GM23338 (cell line): ENCODE results near the gene SBK3. TPM values are rescaled to one million over a fixed set of nuclear protein-coding genes. Genes with fewer than 3 reads are reported as not detected.

Experiments
- ATAC-seq: fragments of 200-7000 bp; cut with Tn5 transposase; 3 replicates; pipeline ENCODE4 v1.9.1; 2020
- DNase-seq: peaks from one replicate; pipeline ENCODE4 v3.0.0-alpha.2; 2015; ENCODE audit warnings: low spot score
- H2AFZ ChIP-seq: fragments of 200-600 bp; sonication (generic); 2 replicates; pipeline ENCODE4 v1.8.0; 2016; ENCODE audit warnings: antibody characterized with exemption, mild to moderate bottlenecking, moderate library complexity
- H3F3A ChIP-seq: fragments of 200-600 bp; sonication (generic); replicated peaks from 2 replicates; pipeline ENCODE4 v1.8.0; 2017; ENCODE audit warnings: antibody characterized with exemption, mixed run types, low read depth
- H3K27ac ChIP-seq: fragments of 200-600 bp; sonication (generic); 2 replicates; pipeline ENCODE4 v1.6.1; 2016; ENCODE audit warnings: low read depth
- H3K27me3 ChIP-seq: fragments of 200-600 bp; sonication (generic); 2 replicates; pipeline ENCODE4 v1.8.0; 2016; ENCODE audit warnings: mild to moderate bottlenecking, mixed run types, moderate library complexity; ENCODE audit not compliant: insufficient read depth
- H3K36me3 ChIP-seq: fragments of 200-600 bp; sonication (generic); 2 replicates; pipeline ENCODE4 v1.8.0; 2016; ENCODE audit warnings: mild to moderate bottlenecking; ENCODE audit not compliant: insufficient read depth
- H3K4me1 ChIP-seq: fragments of 200-600 bp; sonication (generic); 2 replicates; pipeline ENCODE4 v1.8.0; 2016; ENCODE audit warnings: mild to moderate bottlenecking, moderate library complexity; ENCODE audit not compliant: insufficient read depth
- H3K4me2 ChIP-seq: fragments of 200-600 bp; sonication (generic); 2 replicates; pipeline ENCODE4 v1.7.1; 2017; ENCODE audit warnings: mixed run types
- H3K4me3 ChIP-seq: fragments of 200-600 bp; sonication (generic); 2 replicates; pipeline ENCODE4 v1.6.1; 2016; ENCODE audit warnings: mixed run types
- H3K79me2 ChIP-seq: fragments of 200-600 bp; sonication (generic); replicated peaks from 2 replicates; pipeline ENCODE4 v1.8.0; 2017; ENCODE audit warnings: mild to moderate bottlenecking; ENCODE audit not compliant: insufficient read depth
- H3K9me2 ChIP-seq: fragments of 200-600 bp; sonication (generic); 2 replicates; pipeline ENCODE4 v1.8.0; 2017; ENCODE audit not compliant: insufficient read depth
- H4K20me1 ChIP-seq: fragments of 200-600 bp; sonication (generic); replicated peaks from 2 replicates; pipeline ENCODE4 v1.8.0; 2017; ENCODE audit warnings: mild to moderate bottlenecking; ENCODE audit not compliant: insufficient read depth
- H3K27ac Mint-ChIP-seq: 2 replicates; pipeline ENCODE4 v1.8.0; 2020; ENCODE audit warnings: inconsistent platforms, mild to moderate bottlenecking, moderate library complexity, mixed read lengths
- H3K27me3 Mint-ChIP-seq: 3 replicates; pipeline ENCODE4 v1.8.0; 2022; ENCODE audit warnings: low read depth, mild to moderate bottlenecking, moderate library complexity, mixed read lengths, inconsistent platforms; ENCODE audit not compliant: insufficient read depth, poor library complexity
- H3K36me3 Mint-ChIP-seq: 3 replicates; pipeline ENCODE4 v1.8.0; 2021; ENCODE audit warnings: low read depth, mild to moderate bottlenecking, inconsistent platforms, moderate library complexity, mixed read lengths
- H3K4me1 Mint-ChIP-seq: 3 replicates; pipeline ENCODE4 v1.8.0; 2020; ENCODE audit warnings: mild to moderate bottlenecking, inconsistent platforms, mixed read lengths
- H3K4me3 Mint-ChIP-seq: 3 replicates; pipeline ENCODE4 v1.8.0; 2021; ENCODE audit warnings: moderate library complexity, mild to moderate bottlenecking, inconsistent platforms, mixed read lengths
- H3K9me3 Mint-ChIP-seq: 3 replicates; pipeline ENCODE4 v1.8.0; 2020; ENCODE audit warnings: moderate library complexity, mild to moderate bottlenecking, inconsistent platforms, mixed read lengths
- CREB1 ChIP-seq: fragments of 250-450 bp; sonication (Bioruptor Pico); IDR thresholded peaks from 2 replicates; pipeline ENCODE4 v1.5.0; 2020; ENCODE audit warnings: low read depth, mild to moderate bottlenecking, moderate library complexity
- CTCF ChIP-seq, 2 experiments: fragments of 200-600 bp in 1 of 2; sonication (generic) in 1 of 2; conservative IDR thresholded peaks; 2 replicates each; pipeline versions ENCODE4 v1.5.1 to v1.6.1; 2016 to 2017; ENCODE audit warnings: antibody characterized with exemption in 2 of 2, low read depth in 2 of 2, mild to moderate bottlenecking in 2 of 2, moderate library complexity in 1 of 2
- NANOG ChIP-seq: IDR thresholded peaks from 2 replicates; pipeline ENCODE4 v1.6.1; 2016; ENCODE audit warnings: antibody characterized with exemption, borderline replicate concordance
- STAT1 ChIP-seq: IDR thresholded peaks from one replicate; pipeline ENCODE4 v1.6.1; 2016; ENCODE audit warnings: antibody characterized with exemption; ENCODE audit not compliant: unreplicated experiment
- ZNF114 ChIP-seq: fragments of 250-450 bp; sonication (Bioruptor Pico); IDR thresholded peaks from 2 replicates; pipeline ENCODE4 v1.5.0; 2020; ENCODE audit warnings: mild to moderate bottlenecking, moderate library complexity
- ZNF331 ChIP-seq: fragments of 250-450 bp; sonication (Bioruptor Pico); IDR thresholded peaks from 2 replicates; pipeline ENCODE4 v1.5.0; 2020; ENCODE audit warnings: low read depth, mild to moderate bottlenecking, moderate library complexity
- ZNF462 ChIP-seq: fragments of 250-450 bp; sonication (Bioruptor Pico); IDR thresholded peaks from 2 replicates; pipeline ENCODE4 v1.5.0; 2020; ENCODE audit warnings: mild to moderate bottlenecking, moderate library complexity
- polyA plus RNA-seq: library from polyadenylated mRNA; unstranded; fragments of >200 nt; fragmentation: Nextera tagmentation; extraction: Ambion mirVana; gene quantifications from 2 replicates; pipeline ENCODE4 v1.2.1, GENCODE V29; 2016
- total RNA-seq: library from RNA; depleted of rRNA; stranded (reverse); fragments of >200 nt; shearing (Covaris generic); gene quantifications from 2 replicates; pipeline ENCODE4 v1.2.3, GENCODE V29; 2014
- TF ChIP-seq, protein P1 (sequence below): IDR thresholded peaks from one replicate; pipeline ENCODE4 v1.6.1; 2018; ENCODE audit warnings: antibody characterized with exemption; ENCODE audit not compliant: unreplicated experiment

Gene SBK3
- total and polyA plus RNA-seq, 2 experiments from 2014 or later = 0.27 to 0.94 TPM

DNA sequence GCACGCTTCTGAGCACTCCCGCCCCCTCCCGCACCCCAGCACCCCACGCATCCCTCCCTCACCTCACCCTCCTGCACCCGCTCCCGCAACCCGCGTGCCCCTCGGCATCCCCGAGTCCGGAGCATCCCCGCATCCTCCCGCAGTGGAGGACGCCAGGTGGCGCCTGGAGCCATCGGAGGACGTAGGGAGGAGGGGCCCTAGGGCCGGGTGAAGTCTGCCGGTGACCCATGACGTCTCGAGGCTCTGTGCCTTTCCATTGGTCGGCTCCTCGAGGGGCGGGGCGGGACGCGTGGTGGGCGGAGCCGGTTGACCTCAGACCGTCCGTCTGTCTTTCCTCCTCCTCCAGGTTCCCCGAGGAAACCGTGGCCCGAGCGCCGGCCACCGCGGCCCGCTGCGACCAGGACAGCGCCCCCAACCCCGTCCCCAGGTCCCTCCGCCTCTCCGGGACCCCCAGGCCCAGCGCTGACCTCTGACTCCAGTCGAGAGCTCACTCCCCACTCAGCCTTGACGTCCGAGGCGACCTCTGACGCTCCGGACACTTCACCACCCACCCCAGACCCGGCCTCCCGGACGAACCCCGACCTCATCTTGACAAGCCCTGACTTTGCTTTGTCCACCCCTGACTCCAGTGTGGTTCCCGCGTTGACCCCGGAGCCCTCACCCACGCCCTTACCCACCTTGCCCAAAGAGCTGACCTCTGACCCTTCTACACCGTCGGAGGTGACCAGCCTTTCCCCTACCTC, 28.3 kb downstream of the SBK3 start (continued):
- TF ChIP-seq, protein P1, sequence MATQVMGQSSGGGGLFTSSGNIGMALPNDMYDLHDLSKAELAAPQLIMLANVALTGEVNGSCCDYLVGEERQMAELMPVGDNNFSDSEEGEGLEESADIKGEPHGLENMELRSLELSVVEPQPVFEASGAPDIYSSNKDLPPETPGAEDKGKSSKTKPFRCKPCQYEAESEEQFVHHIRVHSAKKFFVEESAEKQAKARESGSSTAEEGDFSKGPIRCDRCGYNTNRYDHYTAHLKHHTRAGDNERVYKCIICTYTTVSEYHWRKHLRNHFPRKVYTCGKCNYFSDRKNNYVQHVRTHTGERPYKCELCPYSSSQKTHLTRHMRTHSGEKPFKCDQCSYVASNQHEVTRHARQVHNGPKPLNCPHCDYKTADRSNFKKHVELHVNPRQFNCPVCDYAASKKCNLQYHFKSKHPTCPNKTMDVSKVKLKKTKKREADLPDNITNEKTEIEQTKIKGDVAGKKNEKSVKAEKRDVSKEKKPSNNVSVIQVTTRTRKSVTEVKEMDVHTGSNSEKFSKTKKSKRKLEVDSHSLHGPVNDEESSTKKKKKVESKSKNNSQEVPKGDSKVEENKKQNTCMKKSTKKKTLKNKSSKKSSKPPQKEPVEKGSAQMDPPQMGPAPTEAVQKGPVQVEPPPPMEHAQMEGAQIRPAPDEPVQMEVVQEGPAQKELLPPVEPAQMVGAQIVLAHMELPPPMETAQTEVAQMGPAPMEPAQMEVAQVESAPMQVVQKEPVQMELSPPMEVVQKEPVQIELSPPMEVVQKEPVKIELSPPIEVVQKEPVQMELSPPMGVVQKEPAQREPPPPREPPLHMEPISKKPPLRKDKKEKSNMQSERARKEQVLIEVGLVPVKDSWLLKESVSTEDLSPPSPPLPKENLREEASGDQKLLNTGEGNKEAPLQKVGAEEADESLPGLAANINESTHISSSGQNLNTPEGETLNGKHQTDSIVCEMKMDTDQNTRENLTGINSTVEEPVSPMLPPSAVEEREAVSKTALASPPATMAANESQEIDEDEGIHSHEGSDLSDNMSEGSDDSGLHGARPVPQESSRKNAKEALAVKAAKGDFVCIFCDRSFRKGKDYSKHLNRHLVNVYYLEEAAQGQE = no peak
- TF ChIP-seq CTCF (conservative IDR thresholded peaks at IDR 0.05; ENCODE audit: low read depth in 2 of 2) = peak; percentile 71 to 99

DNA sequence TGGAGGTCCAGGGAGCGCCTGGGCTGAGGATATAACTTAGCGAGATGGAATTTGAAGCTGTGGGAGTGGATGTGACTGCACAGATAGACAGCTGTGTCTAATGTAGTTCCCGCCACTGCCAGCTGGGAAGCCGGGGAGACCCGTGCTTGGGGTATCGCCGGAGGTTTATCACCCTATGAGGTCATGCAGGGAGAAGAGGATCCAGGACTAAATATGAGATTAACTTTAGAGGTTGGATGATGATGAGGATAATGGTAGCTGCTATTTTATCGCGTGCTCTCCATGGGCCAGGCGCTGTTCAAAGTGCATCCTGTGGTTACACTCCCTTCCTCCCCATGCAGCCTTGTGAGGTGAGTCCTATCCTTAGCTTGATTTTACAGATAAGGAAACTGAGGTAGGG, 37.2 kb downstream of the SBK3 start:
- no peaks in the 10 kb centered on the region for H3K79me2 ChIP-seq
- H3K36me3 ChIP-seq = no peaks in the 10 kb centered on the region
- H3K27me3 ChIP-seq = peaks cover 17% of the 10 kb centered on the region
- ATAC-seq = no peak
- TF ChIP-seq NANOG (no peak), ZNF331 (no peak), ZNF114 (CRISPR knock-in tag) (no peak), ZNF462 (no peak), STAT1 (no peak), CREB1 (CRISPR knock-in tag) (no peak)
- no peaks in the 10 kb centered on the region for H4K20me1 ChIP-seq
- Mint-ChIP-seq H3K9me3 (peaks cover 8% of the 10 kb centered on the region), H3K4me1 (no peaks in the 10 kb centered on the region), H3K27ac (no peak overlapping the region), H3K36me3 (peaks cover 6% of the 10 kb centered on the region), H3K4me3 (no peak overlapping the region), H3K27me3 (peaks cover 25% of the 10 kb centered on the region)
- no peaks in the 10 kb centered on the region for H3K4me1 ChIP-seq
- H3F3A ChIP-seq = no peaks in the 10 kb centered on the region
- H3K4me2 ChIP-seq = no peak overlapping the region
- H2AFZ ChIP-seq = no peak overlapping the region
- no peak overlapping the region for H3K4me3 ChIP-seq
- H3K9me2 ChIP-seq = no peaks in the 10 kb centered on the region
- no peak for DNase-seq
- H3K27ac ChIP-seq = no peak overlapping the region
